ENCODE results near the gene PAN2. TPM values are rescaled to one million over a fixed set of nuclear protein-coding genes. Genes with fewer than 3 reads are reported as not detected.
"Not testable (repeated sequence)": the region's sequence is repeated elsewhere in the genome, so short reads cannot be mapped to it uniquely, and the experiment has no call there.

Gene PAN2
- polyA plus RNA-seq, 6 donors from 2014 or later: 10.0 to 15.3 (median 13.6) TPM

- ATAC-seq (ENCODE audit: low read depth in 2 of 2) (peak; percentile 92 to 93), DNase-seq (peak; percentile 100)
- H3K4me1 Mint-ChIP-seq: peaks cover 23 to 55% (median 32%) of the 10 kb centered on the region in 3 donors
- H3K36me3 Mint-ChIP-seq: peaks cover 0 to 11% of the 10 kb centered on the region in 2 donors
- H3K9me3 Mint-ChIP-seq: no peaks in the 10 kb centered on the region
- no peaks in the 10 kb centered on the region for H3K27me3 Mint-ChIP-seq
- H3K4me3 Mint-ChIP-seq: peak within 1 kb of the TSS; percentile 86 to 99 (median 98)
- peak within 1 kb of the TSS; percentile 91 to 99 (median 95) for H3K27ac Mint-ChIP-seq
Observed at GRCh38 chr12:56359851-56360767, 26.3 kb upstream of the PAN2 start, which contains the start of gene STAT2. Gene STAT2, minus strand, starts transcription at chr12:56360107. Its CDS starts 3,536 bp downstream, at chr12:56356571.

- H3K27ac Mint-ChIP-seq: peak overlapping the region; percentile 52 to 99 (median 92)
- peaks cover 23 to 50% (median 32%) of the 10 kb centered on the region in 3 donors for H3K4me1 Mint-ChIP-seq
- ATAC-seq (ENCODE audit: low read depth in 2 of 2): no peak
- no peaks in the 10 kb centered on the region for H3K27me3 Mint-ChIP-seq
- H3K4me3 Mint-ChIP-seq: peak overlapping the region; percentile 86 to 99 (median 98)
- no peak for DNase-seq
- no peaks in the 10 kb centered on the region for H3K9me3 Mint-ChIP-seq
- H3K36me3 Mint-ChIP-seq: peaks cover 0 to 11% of the 10 kb centered on the region in 2 donors
Observed at GRCh38 chr12:56358836-56359532, 25.2 kb upstream of the PAN2 start.

DNA sequence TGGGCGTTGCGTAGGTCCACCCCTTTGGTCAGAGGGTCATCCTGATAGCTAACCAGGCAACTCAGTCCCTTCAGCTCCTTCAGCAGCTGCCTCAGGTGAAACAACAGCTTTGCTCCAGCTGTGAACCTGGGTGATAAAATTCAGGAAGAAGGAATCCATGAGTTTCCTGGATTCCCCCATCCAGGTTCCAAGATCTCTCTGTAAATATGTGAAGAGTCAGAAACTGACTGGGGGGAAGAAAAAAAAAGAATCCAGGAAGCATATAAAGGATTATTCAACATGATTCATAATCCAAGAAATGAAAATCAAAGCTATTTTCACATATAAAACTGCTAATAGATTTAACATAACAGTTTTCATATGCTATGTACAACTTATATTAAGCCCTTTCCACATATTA, 17.5 kb upstream of the PAN2 start:
- Mint-ChIP-seq H3K9me3 (no peaks in the 10 kb centered on the region), H3K27ac (peak overlapping the region in 1 of 6 donors; percentile 50), H3K4me3 (no peak overlapping the region), H3K27me3 (no peaks in the 10 kb centered on the region), H3K4me1 (peaks cover 0 to 8% (median 3%) of the 10 kb centered on the region in 3 donors), H3K36me3 (peaks cover 7 to 40% of the 10 kb centered on the region in 2 donors)
- DNase-seq (no peak), ATAC-seq (ENCODE audit: low read depth in 2 of 2) (no peak)

GRCh38 chr12:56350662-56351061, 16.9 kb upstream of the PAN2 start:
- Mint-ChIP-seq H3K27ac (peak overlapping the region in 5 of 6 donors; percentile 1 to 66 (median 50)), H3K4me3 (no peak overlapping the region), H3K36me3 (peaks cover 11 to 37% of the 10 kb centered on the region in 2 donors), H3K27me3 (no peaks in the 10 kb centered on the region), H3K9me3 (no peaks in the 10 kb centered on the region), H3K4me1 (peaks cover 0 to 3% (median under 1%) of the 10 kb centered on the region in 3 donors)
- no peak for DNase-seq
- ATAC-seq (ENCODE audit: low read depth in 2 of 2): no peak

GRCh38 chr12:56348776-56349175, 15.0 kb upstream of the PAN2 start:
- Mint-ChIP-seq H3K27ac (peak overlapping the region in 1 of 6 donors; percentile 38), H3K4me1 (peaks cover 0 to 3% (median 0%) of the 10 kb centered on the region in 3 donors)

GRCh38 chr12:56347255-56347654, 13.5 kb upstream of the PAN2 start:
- Mint-ChIP-seq H3K36me3 (peaks cover 22 to 46% of the 10 kb centered on the region in 2 donors), H3K27ac (peak overlapping the region in 1 of 6 donors; percentile 44)
- not testable (repeated sequence) for H3K9me3 Mint-ChIP-seq

More at GRCh38 chr12:56348776-56349175, 15.0 kb upstream of the PAN2 start:
- DNase-seq (no peak), ATAC-seq (ENCODE audit: low read depth in 2 of 2) (no peak)
- H3K4me3 Mint-ChIP-seq: no peak overlapping the region
- peaks cover 13 to 35% of the 10 kb centered on the region in 2 donors for H3K36me3 Mint-ChIP-seq
- no peaks in the 10 kb centered on the region for H3K9me3 Mint-ChIP-seq
- no peaks in the 10 kb centered on the region for H3K27me3 Mint-ChIP-seq

DNA sequence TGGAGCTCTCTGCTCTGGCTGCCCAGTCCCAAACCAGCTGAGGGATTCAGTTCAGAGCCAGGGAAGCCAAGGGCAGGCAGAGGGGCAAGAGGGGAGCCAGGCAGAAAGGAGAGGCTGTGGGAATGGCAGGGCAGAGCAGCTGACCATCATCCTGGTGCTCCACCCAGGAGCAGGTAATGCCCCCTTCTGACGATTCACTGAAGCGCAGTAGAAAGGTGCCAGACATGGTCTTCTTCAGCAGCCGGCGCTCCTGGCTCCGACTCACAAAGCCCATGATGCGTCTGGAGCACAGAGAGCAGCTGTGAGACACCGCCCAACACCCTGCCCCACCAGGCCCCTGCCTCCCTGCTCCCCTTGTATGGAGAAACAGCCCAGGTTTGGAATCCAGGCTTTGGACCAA, 12.9 kb upstream of the PAN2 start:
- peak overlapping the region in 4 of 6 donors; percentile 42 to 83 (median 55) for H3K27ac Mint-ChIP-seq
- no peak for DNase-seq
- H3K4me3 Mint-ChIP-seq: no peak overlapping the region
- ATAC-seq (ENCODE audit: low read depth in 2 of 2): no peak
- H3K27me3 Mint-ChIP-seq: no peaks in the 10 kb centered on the region
- H3K9me3 Mint-ChIP-seq: no peaks in the 10 kb centered on the region
- H3K4me1 Mint-ChIP-seq: peaks cover 0 to 3% (median 0%) of the 10 kb centered on the region in 3 donors
- peaks cover 22 to 46% of the 10 kb centered on the region in 2 donors for H3K36me3 Mint-ChIP-seq

More at GRCh38 chr12:56347255-56347654, 13.5 kb upstream of the PAN2 start:
- not testable (repeated sequence) for H3K4me3 Mint-ChIP-seq; H3K4me1 Mint-ChIP-seq; DNase-seq; H3K27me3 Mint-ChIP-seq; ATAC-seq (ENCODE audit: low read depth in 2 of 2)

- Mint-ChIP-seq H3K4me1 (peaks cover 19 to 29% (median 22%) of the 10 kb centered on the region in 3 donors), H3K36me3 (peaks cover 15 to 26% of the 10 kb centered on the region in 2 donors), H3K27ac (peak overlapping the region in 2 of 6 donors; percentile 33 to 81)
- H3K9me3 Mint-ChIP-seq; ATAC-seq (ENCODE audit: low read depth in 2 of 2); H3K4me3 Mint-ChIP-seq; H3K27me3 Mint-ChIP-seq; DNase-seq: not testable (repeated sequence)
Observed at GRCh38 chr12:56342290-56342689, 8.5 kb upstream of the PAN2 start.

GRCh38 chr12:56341616-56342015, 7.8 kb upstream of the PAN2 start:
- Mint-ChIP-seq H3K27ac (peak overlapping the region in 4 of 6 donors; percentile 23 to 81 (median 58)), H3K27me3 (no peaks in the 10 kb centered on the region), H3K4me1 (peaks cover 24 to 34% (median 27%) of the 10 kb centered on the region in 3 donors), H3K9me3 (peaks cover 0 to 4% (median 0%) of the 10 kb centered on the region in 7 donors), H3K36me3 (peaks cover 15 to 26% of the 10 kb centered on the region in 2 donors), H3K4me3 (no peak overlapping the region)
- DNase-seq (no peak), ATAC-seq (ENCODE audit: low read depth in 2 of 2) (no peak)

DNA sequence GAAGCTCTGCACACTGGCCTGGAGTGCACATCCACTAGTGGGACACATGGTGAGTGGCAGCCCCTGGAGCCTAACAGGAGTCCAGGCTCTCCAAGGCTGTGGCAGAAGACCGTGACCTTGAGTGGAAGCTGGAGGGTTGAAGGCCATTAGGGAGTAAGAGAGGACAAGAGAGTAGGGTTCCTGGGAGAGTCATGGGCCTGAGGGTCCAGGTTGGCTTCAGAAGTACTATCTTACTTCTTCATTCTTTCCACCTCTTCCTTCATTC, 5.3 kb upstream of the PAN2 start:
- peaks cover 28 to 49% (median 33%) of the 10 kb centered on the region in 3 donors for H3K4me1 Mint-ChIP-seq

GRCh38 chr12:56338308-56339157, 4.7 kb upstream of the PAN2 start, which contains the start of gene IL23A:
Gene IL23A, plus strand, starts transcription at chr12:56338884. Its CDS starts 161 bp downstream, at chr12:56339045.
- H3K27me3 Mint-ChIP-seq: no peaks in the 10 kb centered on the region
- DNase-seq (peak; percentile 71), ATAC-seq (ENCODE audit: low read depth in 2 of 2) (peak; percentile 56 to 66)
- peak within 1 kb of the TSS; percentile 97 to 100 (median 98) for H3K27ac Mint-ChIP-seq
- H3K4me1 Mint-ChIP-seq: peaks cover 34 to 54% (median 35%) of the 10 kb centered on the region in 3 donors
- peaks cover 7 to 14% of the 10 kb centered on the region in 2 donors for H3K36me3 Mint-ChIP-seq
- H3K9me3 Mint-ChIP-seq: peaks cover 0 to 4% (median 0%) of the 10 kb centered on the region in 7 donors
- peak within 1 kb of the TSS; percentile 82 to 95 (median 89) for H3K4me3 Mint-ChIP-seq

More for the DNA sequence above, 5.3 kb upstream of the PAN2 start:
- Mint-ChIP-seq H3K36me3 (peaks cover 10 to 19% of the 10 kb centered on the region in 2 donors), H3K4me3 (peak overlapping the region; percentile 82 to 95 (median 89)), H3K27me3 (no peaks in the 10 kb centered on the region), H3K27ac (peak overlapping the region; percentile 97 to 100 (median 98)), H3K9me3 (peaks cover 0 to 4% (median 0%) of the 10 kb centered on the region in 7 donors)
- ATAC-seq (ENCODE audit: low read depth in 2 of 2): no peak
- no peak for DNase-seq

GRCh38 chr12:56337753-56338251, 4.0 kb upstream of the PAN2 start:
- Mint-ChIP-seq H3K27ac (peak overlapping the region in 5 of 6 donors; percentile 97 to 100 (median 98)), H3K4me3 (peak overlapping the region in 6 of 8 donors; percentile 47 to 89 (median 76)), H3K36me3 (peaks cover 0 to 7% of the 10 kb centered on the region in 2 donors), H3K27me3 (no peaks in the 10 kb centered on the region), H3K4me1 (peaks cover 41 to 61% (median 42%) of the 10 kb centered on the region in 3 donors), H3K9me3 (peaks cover 0 to 4% (median 0%) of the 10 kb centered on the region in 7 donors)
- DNase-seq (no peak), ATAC-seq (ENCODE audit: low read depth in 2 of 2) (no peak)
